GM12872 (cell line): ENCODE data around the gene RBL1.

Experiments
- CTCF ChIP-seq: IDR thresholded peaks from 3 replicates; pipeline ENCODE4 v1.5.1; 2011; ENCODE audit warnings: low read depth, mild to moderate bottlenecking, low read length, moderate library complexity; ENCODE audit not compliant: insufficient read depth

The RBL1 gene

GRCh38 chr20:36969478-36970186 lies 126.2 kb downstream of the RBL1 start:
- TF ChIP-seq CTCF, result no peak

DNA sequence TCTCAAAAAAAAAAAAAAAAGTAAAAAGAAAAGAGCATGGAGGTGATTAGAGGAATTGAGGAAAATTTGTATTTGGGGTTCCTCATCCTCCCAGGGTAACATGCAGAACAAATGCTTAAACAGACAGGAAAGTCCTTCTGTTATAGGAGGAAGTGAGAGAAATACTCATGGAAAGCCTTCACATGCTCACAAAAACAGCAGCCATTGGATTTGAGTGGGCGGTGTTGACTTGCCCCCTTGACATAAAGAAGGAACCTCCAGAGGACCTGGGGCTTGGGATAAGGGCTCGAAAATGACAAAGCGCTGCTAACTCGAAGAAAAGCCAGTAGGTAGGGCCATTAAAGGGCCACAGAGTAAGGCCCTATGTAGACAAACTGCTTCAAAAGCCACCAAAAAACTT lies 126.7 kb downstream of the RBL1 start:
- TF ChIP-seq CTCF, result no peak

DNA sequence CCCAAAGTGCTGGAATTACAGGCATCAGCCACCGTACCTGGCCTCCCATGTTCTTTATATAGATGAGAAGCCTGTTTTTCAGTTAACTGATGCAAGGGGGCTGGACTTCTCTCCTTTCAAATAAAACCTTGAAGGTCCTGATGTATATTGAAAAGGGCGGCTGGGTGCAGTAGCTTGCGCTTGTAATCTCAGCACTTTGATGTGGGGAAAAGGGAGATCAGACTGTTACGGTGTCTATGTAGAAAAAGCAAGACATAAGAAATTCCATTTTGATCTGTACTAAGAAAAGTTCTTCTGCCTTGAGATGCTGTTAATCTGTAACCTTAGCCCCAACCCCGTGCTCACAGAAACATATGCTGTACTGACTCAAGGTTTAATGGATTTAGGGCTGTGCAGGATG lies 128.2 kb downstream of the RBL1 start:
- TF ChIP-seq CTCF, result no peak

DNA sequence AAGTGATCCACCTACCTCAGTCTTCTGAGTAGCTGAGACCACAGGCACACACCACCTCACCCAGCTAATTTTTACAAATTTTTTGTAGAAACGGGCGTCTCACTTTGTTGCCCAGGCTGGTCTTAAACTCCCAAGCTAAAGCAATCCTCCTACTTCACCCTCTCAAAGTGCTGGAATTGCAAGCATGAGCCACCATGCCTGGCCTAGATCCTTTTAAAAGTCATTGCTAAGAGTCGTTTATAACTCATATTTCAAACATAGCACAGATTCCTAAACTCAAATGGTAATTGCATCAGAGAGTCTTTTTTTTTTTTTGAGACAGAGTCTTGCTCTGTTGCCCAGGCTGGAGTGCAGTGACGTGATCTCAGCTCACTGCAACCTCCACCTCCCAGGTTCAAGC lies 136.6 kb downstream of the RBL1 start:
- TF ChIP-seq CTCF, result no peak

DNA sequence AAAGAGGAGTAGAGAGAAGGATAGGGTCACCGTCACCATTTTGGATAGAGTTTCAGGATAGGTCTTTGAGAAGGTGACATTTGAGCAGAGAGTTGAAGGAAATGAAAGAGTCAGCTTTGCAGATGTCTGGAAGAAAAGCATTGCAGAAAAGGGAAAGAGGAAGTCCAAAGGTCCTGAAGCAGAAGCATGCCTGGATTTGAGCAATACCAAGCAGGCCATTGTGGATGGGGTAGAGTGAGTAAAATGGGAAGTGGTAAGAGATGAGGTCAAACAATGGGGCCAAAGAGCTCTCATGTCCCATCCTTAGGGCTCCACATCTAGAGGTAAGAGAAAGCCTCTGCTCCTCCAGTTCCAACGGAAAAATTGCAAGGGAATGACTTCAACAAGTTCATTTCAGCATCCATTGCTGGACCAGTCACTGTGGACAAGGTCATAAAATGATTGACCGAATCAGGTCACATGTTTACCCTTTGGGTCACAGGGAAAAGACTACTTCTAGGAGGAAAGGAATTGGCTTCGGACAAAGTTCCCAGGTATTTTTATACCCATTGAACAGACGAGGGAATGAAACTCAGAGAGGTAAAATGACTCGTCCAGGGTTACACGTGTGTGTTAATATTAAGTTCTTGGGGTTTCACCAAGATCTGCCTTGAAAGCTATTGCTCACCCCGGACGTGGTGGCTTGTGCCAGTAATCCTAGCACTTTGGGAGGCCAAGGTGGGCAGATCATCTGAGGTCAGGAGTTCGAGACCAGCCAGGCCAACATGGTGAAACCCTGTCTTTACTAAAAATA lies 137.7 kb downstream of the RBL1 start:
- TF ChIP-seq CTCF, result no peak

DNA sequence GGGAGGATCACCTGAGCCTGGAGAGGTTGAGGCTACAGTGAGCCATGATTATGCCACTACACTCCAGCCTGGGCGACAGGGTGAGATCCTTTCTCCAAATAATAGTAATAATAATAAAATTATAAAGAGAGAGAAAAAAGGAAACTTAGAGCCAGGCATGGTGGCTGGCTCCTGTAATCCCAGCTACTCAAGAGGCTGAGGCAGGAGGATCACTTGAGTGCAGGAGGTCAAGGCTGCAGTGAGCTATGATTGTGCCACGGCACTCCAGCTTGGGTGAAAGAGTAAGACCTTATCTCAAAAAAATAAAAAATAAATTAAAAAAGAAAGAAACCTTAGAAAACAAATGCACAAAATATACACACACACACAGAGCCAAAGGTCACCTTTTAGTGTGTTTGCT lies 139.1 kb downstream of the RBL1 start:
- TF ChIP-seq CTCF, result no peak

DNA sequence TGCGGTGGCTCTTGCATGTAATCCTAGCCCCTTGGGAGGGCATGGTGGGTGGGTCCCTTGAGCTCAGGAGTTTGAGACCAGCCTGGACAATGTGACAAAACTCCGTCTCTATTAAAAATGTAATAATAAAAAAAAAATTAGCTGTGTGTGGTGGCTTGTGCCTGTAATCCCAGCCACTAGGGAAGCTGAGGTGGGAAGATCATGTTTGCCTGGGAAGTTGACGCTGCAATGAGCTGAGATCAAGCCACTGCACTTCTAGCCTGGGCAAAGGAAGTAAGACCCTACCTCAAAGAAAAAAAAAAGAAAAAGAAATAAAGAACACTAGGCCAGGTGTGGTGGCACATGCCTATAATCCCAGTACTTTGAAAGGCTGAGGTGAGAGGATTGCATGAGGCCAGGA lies 139.8 kb downstream of the RBL1 start:
- no peak for TF ChIP-seq CTCF
